Right cardiac atrium (tissue), 5 donors: ENCODE data around the gene MC3R. TPM values are rescaled to one million over a fixed set of nuclear protein-coding genes. Genes with fewer than 3 reads are reported as not detected.

Experiments
- ATAC-seq, 2 donors: fragments of 200-7000 bp; cut with Tn5 transposase; one replicate each; pipeline versions ENCODE4 v1.8.0 to v1.9.1; 2020; ENCODE audit warnings: moderate library complexity in 2 of 2, mild to moderate bottlenecking in 1 of 2
- DNase-seq, 3 donors: peaks; one replicate each; pipeline ENCODE4 v3.0.0-alpha.2; 2020
- H3K27ac ChIP-seq: one replicate; pipeline ENCODE4 v1.5.1; 2013; ENCODE audit warnings: mild to moderate bottlenecking, low read length, control low read depth, moderate library complexity
- H3K27me3 ChIP-seq: one replicate; pipeline ENCODE4 v1.6.1; 2013; ENCODE audit not compliant: control insufficient read depth, insufficient read depth
- H3K4me1 ChIP-seq: one replicate; pipeline ENCODE4 v1.6.1; 2013; ENCODE audit warnings: low read length; ENCODE audit not compliant: control insufficient read depth, insufficient read depth
- H3K4me3 ChIP-seq: one replicate; pipeline ENCODE4 v1.5.1; 2013; ENCODE audit warnings: low read length, control low read depth
- H3K9me3 ChIP-seq: one replicate; pipeline ENCODE4 v1.6.1; 2013; ENCODE audit warnings: low read length; ENCODE audit not compliant: control insufficient read depth
- WGBS: extraction: QIAGEN DNeasy Blood & Tissue Kit; methylation state at CpG from one replicate; pipeline ENCODE4 v1.1.7; 2013; 5-methylcytosine and 5-hydroxymethylcytosine counted together
- intact Hi-C, 4 donors: fragments of 100-400 bp; cut with DNase I; formaldehyde crosslinking; loops; one replicate each; pipeline versions ENCODE4 v1.11.0 to v1.14.0; 2022 to 2023
- polyA plus RNA-seq: library from polyadenylated mRNA; stranded (reverse); fragments of 200-250 nt; gene quantifications from one replicate; pipeline ENCODE4 v1.2.3, GENCODE V29; 2013
- total RNA-seq, 4 donors: library from RNA; stranded (reverse); fragmentation: NEBNext Ultra II Directional; extraction: Animal tissue kit (Norgen Biotek cat#: 25700); gene quantifications; one replicate each; pipeline ENCODE4 v1.2.1, GENCODE V29; 2021
- donor health status: healthy with polysubstance abuse.
- donor health status: DM: no; HTN: yes; CAD: no.
- donor health status: DM: no; HTN: no; CAD: no.
- donor health status: DM: no; HTN: yes; CAD: no; lungs with severe emphysema.
- donor health status: DM: yes; HTN: yes; CAD: no.

MC3R gene
- total and polyA plus RNA-seq, 5 donors = not detected

DNA sequence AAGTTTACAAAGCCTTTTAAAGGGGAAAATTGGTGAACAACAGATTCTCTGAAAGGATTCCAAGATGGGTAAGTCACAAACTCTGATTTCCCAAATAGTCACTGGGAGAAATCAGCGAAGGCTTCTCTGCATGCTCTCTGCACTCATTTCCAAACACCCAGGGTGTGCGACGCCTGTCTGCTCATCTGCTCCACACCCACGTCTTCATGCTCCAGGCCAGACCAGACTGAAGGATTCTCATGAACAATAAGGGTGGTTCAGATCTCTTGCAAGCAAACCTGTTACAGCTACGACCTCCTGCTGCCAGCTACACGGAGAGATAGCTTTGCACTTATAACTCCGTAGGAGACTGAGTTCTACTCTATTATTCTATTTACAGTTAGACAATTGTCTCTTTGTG is 1.4 kb downstream of the MC3R start:
- Histone ChIP-seq H3K4me3 (no peak overlapping the region), H3K27ac (no peak overlapping the region), H3K4me1 (no peaks in the 10 kb centered on the region), H3K9me3 (no peaks in the 10 kb centered on the region), H3K27me3 (no peaks in the 10 kb centered on the region)
- intact Hi-C loops = loop anchor here in 1 of 4 donors (10.0 kb wide), 1 partner anchor 65 kb away; no protein-coding TSS in a partner anchor
- ATAC-seq (no peak), DNase-seq (no peak)
- WGBS = 58% methylated on average over 7 of the region's 7 CpGs

DNA sequence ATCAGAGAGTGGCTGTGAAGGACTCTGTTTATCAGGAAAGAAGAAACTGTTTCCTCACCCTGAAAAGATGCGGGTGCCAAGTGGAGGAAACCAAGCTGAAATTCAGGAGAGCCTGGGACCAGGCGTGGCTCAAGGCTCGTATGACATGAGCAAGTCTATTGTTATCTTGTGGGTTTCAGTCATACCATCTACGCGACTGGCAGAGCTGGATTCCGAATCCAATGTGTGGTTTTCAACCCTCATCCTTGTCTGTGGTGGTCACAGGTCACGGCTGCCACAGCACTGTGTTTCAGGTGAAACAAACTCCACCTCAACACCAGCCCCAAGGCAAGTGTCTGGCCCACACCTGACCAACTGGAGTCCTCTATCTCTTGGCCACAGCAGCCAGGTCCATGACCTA is 9.1 kb downstream of the MC3R start:
- no peak for ATAC-seq
- DNase-seq = no peak
- H3K9me3 ChIP-seq = no peaks in the 10 kb centered on the region
- intact Hi-C loops = loop anchor here in 1 of 4 donors (10.0 kb wide), 1 partner anchor 57 kb away; no protein-coding TSS in a partner anchor
- peaks cover 2% of the 10 kb centered on the region for H3K27me3 ChIP-seq
- no peaks in the 10 kb centered on the region for H3K4me1 ChIP-seq
- H3K4me3 ChIP-seq = no peak overlapping the region
- WGBS = 82% methylated on average over 7 of the region's 7 CpGs
- H3K27ac ChIP-seq = no peak overlapping the region

DNA sequence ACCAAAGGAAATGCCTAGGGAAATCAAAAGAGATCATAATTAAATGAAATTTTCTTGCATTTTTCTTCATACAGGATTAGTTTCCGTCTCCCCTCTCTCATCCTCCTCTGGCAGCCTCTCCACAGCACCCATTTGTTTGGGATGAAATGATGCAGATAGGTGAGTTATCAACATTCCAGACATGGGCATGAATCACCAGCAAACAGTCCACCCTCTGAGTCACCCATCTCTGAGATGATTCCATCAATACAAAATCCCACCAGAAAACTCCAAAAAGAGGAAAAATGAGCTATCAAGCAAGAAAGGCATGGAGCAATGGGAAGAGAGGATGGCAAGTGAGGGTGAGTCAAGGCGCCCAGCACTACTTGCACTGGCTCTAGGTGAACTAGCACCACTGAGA is 11.4 kb downstream of the MC3R start:
- H3K4me3 ChIP-seq = no peak overlapping the region
- no peak overlapping the region for H3K27ac ChIP-seq
- no peaks in the 10 kb centered on the region for H3K9me3 ChIP-seq
- peaks cover 2% of the 10 kb centered on the region for H3K27me3 ChIP-seq
- intact Hi-C loops = loop anchor here in 1 of 4 donors (10.0 kb wide), 1 partner anchor 55 kb away; no protein-coding TSS in a partner anchor
- H3K4me1 ChIP-seq = no peaks in the 10 kb centered on the region
- ATAC-seq (no peak), DNase-seq (no peak)
- 63% methylated on average over 2 of the region's 2 CpGs for WGBS

DNA sequence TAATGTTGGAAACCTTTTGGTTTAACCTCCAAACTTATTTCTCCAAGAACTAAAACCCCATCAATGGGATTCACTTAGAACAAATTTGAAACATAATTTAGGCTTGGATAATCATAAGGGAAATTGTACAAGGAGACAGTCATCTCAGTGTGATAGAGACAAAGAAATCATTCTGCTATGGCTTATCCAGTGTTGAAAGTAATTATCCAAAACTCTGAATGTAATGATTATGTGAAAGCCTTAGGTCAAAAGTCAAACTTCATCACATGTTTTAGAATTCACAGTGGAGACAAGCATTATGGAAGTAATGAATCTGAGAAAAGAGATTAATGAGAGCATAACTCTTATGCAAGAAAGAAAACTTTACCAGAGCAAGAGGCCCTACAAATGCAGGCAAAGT is 20.0 kb downstream of the MC3R start:
- Histone ChIP-seq H3K27me3 (no peaks in the 10 kb centered on the region), H3K4me1 (no peaks in the 10 kb centered on the region), H3K9me3 (no peaks in the 10 kb centered on the region), H3K27ac (no peak overlapping the region), H3K4me3 (no peak overlapping the region)
- ATAC-seq (no peak), DNase-seq (no peak)
- intact Hi-C loops = no loop called here

DNA sequence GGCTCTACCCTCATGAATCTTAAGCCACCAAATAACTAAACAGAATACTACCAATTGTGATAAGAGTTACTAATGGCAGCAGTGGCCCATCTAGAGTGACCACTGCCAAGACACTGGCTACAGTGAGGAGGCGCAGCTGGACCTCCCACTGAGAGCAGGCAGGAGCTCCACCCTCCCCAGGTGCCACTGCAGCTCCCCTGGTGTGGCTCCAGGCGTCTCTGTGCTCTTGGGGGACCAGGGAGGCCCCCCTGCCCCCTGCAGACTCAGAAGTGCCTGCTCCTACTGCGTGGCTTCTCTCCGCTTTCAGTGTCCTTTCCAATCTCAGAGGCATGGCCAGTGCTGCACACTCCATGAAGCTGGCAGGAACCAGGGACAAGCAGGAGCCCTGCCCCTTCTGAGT is 23.4 kb downstream of the MC3R start:
- H3K27me3 ChIP-seq = no peaks in the 10 kb centered on the region
- no peaks in the 10 kb centered on the region for H3K9me3 ChIP-seq
- WGBS = 61% methylated on average over 4 of the region's 4 CpGs
- DNase-seq = no peak
- ATAC-seq = no peak
- no peak overlapping the region for H3K4me3 ChIP-seq
- no peak overlapping the region for H3K27ac ChIP-seq
- intact Hi-C loops = no loop called here
- H3K4me1 ChIP-seq = no peaks in the 10 kb centered on the region

DNA sequence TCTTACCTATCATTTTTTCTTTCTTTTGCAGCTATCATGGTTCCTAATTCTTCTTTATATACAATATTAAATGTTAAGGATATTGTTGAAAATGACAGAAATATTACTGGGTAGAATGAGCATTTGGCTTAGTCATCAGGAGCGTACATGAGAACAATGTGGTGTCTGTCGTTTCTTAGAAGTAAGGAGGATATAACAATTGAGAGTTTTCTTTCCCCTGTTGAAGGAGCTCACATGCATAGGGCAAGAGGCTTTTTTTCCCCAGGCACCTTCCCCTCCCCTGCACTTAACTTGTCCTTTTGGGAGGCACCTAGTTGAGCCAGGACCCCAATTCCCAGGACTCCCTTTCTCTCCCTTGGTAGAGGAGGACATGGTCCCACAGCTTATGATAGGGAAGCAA is 25.0 kb downstream of the MC3R start:
- Histone ChIP-seq H3K27me3 (no peaks in the 10 kb centered on the region), H3K27ac (no peak overlapping the region), H3K9me3 (peaks cover 2% of the 10 kb centered on the region), H3K4me3 (no peak overlapping the region), H3K4me1 (no peaks in the 10 kb centered on the region)
- ATAC-seq (no peak), DNase-seq (no peak)
- 75% methylated on average over 2 of the region's 2 CpGs for WGBS
- intact Hi-C loops = no loop called here

DNA sequence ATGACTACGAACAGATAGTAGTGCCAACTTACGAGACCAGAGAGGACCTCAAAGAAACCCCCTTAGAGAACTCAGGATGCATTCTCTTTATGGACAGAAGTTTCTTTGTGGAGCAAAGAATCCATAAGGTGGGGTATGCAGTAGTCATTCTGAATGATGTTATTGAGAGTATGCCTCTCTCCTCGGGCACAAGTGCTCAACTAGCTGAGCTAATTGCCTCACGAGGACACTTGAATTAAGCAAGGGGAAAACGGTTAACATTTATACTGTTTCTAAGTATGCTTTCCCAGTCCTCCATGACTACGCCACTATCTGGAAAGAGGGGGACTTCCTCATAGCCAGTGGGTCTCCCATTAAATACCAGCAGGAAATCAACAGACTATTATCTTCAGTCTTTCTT is 25.6 kb downstream of the MC3R start:
- no peaks in the 10 kb centered on the region for H3K27me3 ChIP-seq
- H3K27ac ChIP-seq = no peak overlapping the region
- peaks cover 2% of the 10 kb centered on the region for H3K9me3 ChIP-seq
- no peak overlapping the region for H3K4me3 ChIP-seq
- no peak for DNase-seq
- H3K4me1 ChIP-seq = no peaks in the 10 kb centered on the region
- WGBS = 76% methylated on average over 6 of the region's 6 CpGs
- intact Hi-C loops = no loop called here
- ATAC-seq = no peak

DNA sequence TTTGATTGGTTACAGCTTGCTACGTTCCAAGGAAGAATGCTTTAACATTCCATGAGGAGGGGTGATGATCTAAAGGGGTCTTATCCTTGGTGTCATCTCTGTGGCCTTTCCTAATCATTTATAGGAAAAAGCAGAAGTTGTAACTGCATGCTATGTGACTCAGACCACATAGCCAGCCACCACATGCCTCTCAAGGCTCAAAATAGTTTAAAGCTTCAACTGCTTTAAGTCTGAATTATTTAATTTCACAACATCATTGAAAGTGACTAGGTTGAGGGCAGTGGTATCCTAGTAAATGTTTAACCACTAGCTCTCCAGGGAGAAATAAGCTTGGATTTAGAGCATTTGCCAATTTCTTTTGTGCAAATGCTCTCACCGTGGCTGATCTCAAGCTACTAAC is 29.7 kb downstream of the MC3R start:
- H3K9me3 ChIP-seq = peaks cover 2% of the 10 kb centered on the region
- H3K4me3 ChIP-seq = no peak overlapping the region
- DNase-seq = no peak
- intact Hi-C loops = no loop called here
- ATAC-seq = no peak
- H3K27me3 ChIP-seq = no peaks in the 10 kb centered on the region
- 81% methylated on average over 2 of the region's 2 CpGs for WGBS
- no peaks in the 10 kb centered on the region for H3K4me1 ChIP-seq
- H3K27ac ChIP-seq = no peak overlapping the region

DNA sequence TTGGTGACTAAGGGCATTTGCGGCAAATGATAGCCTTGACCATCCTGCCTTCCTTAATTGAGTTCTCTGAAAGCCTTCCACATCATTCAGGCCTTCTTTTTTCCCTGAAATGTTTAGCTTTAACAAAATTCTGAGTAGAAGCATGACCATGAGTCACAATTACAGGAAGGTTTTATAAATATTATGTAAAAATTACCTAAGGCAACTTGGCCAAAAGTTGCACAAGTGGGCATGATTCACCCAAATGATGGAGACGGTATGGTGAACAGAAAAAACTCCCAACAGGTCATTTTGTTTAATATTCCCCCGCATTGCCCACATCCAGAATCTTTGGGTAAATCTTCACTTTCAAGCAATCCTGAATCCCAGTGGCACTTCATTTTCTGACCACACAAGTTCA is 37.0 kb downstream of the MC3R start:
- 88% methylated on average over 3 of the region's 3 CpGs for WGBS
- DNase-seq (no peak), ATAC-seq (no peak)

DNA sequence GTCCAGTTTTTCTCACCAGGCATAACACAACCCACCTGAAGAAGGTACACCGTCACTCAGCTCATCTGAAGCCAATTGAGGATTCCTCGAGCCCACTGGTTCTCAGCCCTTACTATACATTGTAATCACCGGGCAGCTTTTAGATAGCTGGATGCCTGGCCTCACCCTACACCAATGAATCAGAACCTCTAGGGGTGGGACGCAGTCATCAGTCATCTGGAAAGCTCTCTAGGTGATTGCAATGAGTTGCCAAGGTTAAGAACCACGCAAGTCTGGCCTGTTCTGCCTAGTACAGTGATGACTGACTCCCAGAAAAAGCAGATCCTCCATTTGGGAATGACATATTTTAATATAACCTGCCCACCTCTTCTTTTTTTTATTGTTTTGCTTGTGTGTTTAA is 41.1 kb downstream of the MC3R start:
- no peak overlapping the region for H3K4me3 ChIP-seq
- H3K9me3 ChIP-seq = no peaks in the 10 kb centered on the region
- DNase-seq (no peak), ATAC-seq (no peak)
- intact Hi-C loops = no loop called here
- H3K27ac ChIP-seq = no peak overlapping the region
- H3K4me1 ChIP-seq = no peaks in the 10 kb centered on the region
- no peaks in the 10 kb centered on the region for H3K27me3 ChIP-seq
- 73% methylated on average over 5 of the region's 5 CpGs for WGBS

More for the DNA sequence above, 37.0 kb downstream of the MC3R start:
- no peaks in the 10 kb centered on the region for H3K4me1 ChIP-seq
- H3K27me3 ChIP-seq = no peaks in the 10 kb centered on the region
- H3K9me3 ChIP-seq = no peaks in the 10 kb centered on the region
- H3K4me3 ChIP-seq = no peak overlapping the region
- H3K27ac ChIP-seq = no peak overlapping the region
- intact Hi-C loops = no loop called here

DNA sequence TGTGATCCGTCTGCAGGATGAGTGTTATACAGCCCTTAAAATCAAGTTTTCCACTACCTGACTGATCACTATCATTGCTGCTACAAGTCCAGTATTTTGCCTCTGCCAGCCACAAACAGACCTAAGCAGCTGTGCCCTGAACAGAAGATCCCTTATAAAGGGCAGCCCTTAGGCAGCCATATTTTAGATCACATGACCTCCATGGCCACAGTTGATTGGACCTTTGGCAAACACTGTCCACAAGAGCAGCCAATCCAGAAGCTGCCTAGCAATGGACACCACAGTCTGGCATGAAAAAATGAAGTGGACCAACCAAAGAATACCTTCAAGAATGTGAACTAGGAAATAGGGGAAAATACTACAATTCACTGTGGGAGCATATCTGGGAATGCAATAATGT is 50.8 kb downstream of the MC3R start:
- H3K27ac ChIP-seq = no peak overlapping the region
- no peaks in the 10 kb centered on the region for H3K27me3 ChIP-seq
- DNase-seq (no peak), ATAC-seq (no peak)
- no peaks in the 10 kb centered on the region for H3K9me3 ChIP-seq
- H3K4me1 ChIP-seq = no peaks in the 10 kb centered on the region
- no peak overlapping the region for H3K4me3 ChIP-seq
- WGBS = 78% methylated on average over 1 of the region's 1 CpG
- intact Hi-C loops = no loop called here
